GM19238 (cell line): ENCODE results near the gene DLX2.
"Not testable (repeated sequence)": the region's sequence is repeated elsewhere in the genome, so short reads cannot be mapped to it uniquely, and the experiment has no call there.

Experiments used
- DNase-seq: peaks from one replicate; pipeline ENCODE4 v3.0.0; 2011; ENCODE audit warnings: low spot score; ENCODE audit not compliant: insufficient read length

DLX2 gene

GRCh38 chr2:172083628-172084394 lies 18.9 kb downstream of the DLX2 start:
- DNase-seq = no peak

GRCh38 chr2:172082944-172083627 lies 19.6 kb downstream of the DLX2 start:
- no peak for DNase-seq

GRCh38 chr2:172082105-172082943 lies 20.4 kb downstream of the DLX2 start:
- DNase-seq = no peak

GRCh38 chr2:172081221-172082022 lies 21.3 kb downstream of the DLX2 start:
- no peak for DNase-seq

GRCh38 chr2:172080641-172081220 lies 22.0 kb downstream of the DLX2 start:
- no peak for DNase-seq

- DNase-seq = no peak
These were observed 22.7 kb downstream of the DLX2 start for GRCh38 chr2:172079838-172080640.

- DNase-seq = no peak
These were observed 23.3 kb downstream of the DLX2 start for GRCh38 chr2:172079416-172079815.

- no peak for DNase-seq
These were observed 28.4 kb downstream of the DLX2 start for GRCh38 chr2:172074254-172074653.

GRCh38 chr2:172073518-172073917 lies 29.2 kb downstream of the DLX2 start:
- DNase-seq = no peak

- no peak for DNase-seq
These were observed 30.0 kb downstream of the DLX2 start for GRCh38 chr2:172072706-172073105.

GRCh38 chr2:172072303-172072702 lies 30.4 kb downstream of the DLX2 start:
- no peak for DNase-seq

GRCh38 chr2:172070936-172071335 lies 31.8 kb downstream of the DLX2 start:
- DNase-seq = no peak

GRCh38 chr2:172067905-172068304 lies 34.8 kb downstream of the DLX2 start:
- DNase-seq = not testable (repeated sequence)

GRCh38 chr2:172066394-172066886 lies 36.3 kb downstream of the DLX2 start:
- no peak for DNase-seq

- DNase-seq = no peak
These were observed 37.6 kb downstream of the DLX2 start for GRCh38 chr2:172065111-172065510.

- no peak for DNase-seq
These were observed 39.3 kb downstream of the DLX2 start for GRCh38 chr2:172063446-172063845.

GRCh38 chr2:172062402-172063004 lies 40.2 kb downstream of the DLX2 start:
- DNase-seq = no peak

GRCh38 chr2:172060118-172060517 lies 42.6 kb downstream of the DLX2 start:
- DNase-seq = not testable (repeated sequence)

GRCh38 chr2:172058660-172059059 lies 44.0 kb downstream of the DLX2 start:
- DNase-seq = no peak
